AG04449 (cell line): ENCODE data around the gene CHKB.
A peak's percentile ranks its signal among the peaks of the same experiment; 100 is the strongest.

Source experiments
- CTCF ChIA-PET: fragments of 350-600 bp; formaldehyde crosslinking; extraction: SDS; loops from one replicate; lab custom pipeline; 2021; ENCODE audit warnings: antibody characterized with exemption; lab: Yijun Ruan, JAX
- POLR2A ChIA-PET: fragments of 400-600, 350-600 bp; formaldehyde crosslinking; extraction: SDS; loops from one replicate; lab custom pipeline; 2020; ENCODE audit warnings: antibody characterized with exemption, inconsistent platforms; lab: Yijun Ruan, JAX
- DNase-seq: peaks from one replicate; pipeline ENCODE4 v3.0.0-alpha.2; 2010; ENCODE audit warnings: low read depth, low spot score
- H3K4me3 ChIP-seq: 2 replicates; pipeline ENCODE4 v1.5.1; 2011; ENCODE audit warnings: low read depth, mild to moderate bottlenecking, control low read depth, low read length
- CTCF ChIP-seq: IDR thresholded peaks from one replicate; pipeline ENCODE4 v1.5.1; 2011; ENCODE audit warnings: mild to moderate bottlenecking, moderate library complexity, low read length, control low read depth, inconsistent platforms; ENCODE audit not compliant: insufficient read depth; ENCODE audit errors: missing control alignments

CHKB gene

DNA sequence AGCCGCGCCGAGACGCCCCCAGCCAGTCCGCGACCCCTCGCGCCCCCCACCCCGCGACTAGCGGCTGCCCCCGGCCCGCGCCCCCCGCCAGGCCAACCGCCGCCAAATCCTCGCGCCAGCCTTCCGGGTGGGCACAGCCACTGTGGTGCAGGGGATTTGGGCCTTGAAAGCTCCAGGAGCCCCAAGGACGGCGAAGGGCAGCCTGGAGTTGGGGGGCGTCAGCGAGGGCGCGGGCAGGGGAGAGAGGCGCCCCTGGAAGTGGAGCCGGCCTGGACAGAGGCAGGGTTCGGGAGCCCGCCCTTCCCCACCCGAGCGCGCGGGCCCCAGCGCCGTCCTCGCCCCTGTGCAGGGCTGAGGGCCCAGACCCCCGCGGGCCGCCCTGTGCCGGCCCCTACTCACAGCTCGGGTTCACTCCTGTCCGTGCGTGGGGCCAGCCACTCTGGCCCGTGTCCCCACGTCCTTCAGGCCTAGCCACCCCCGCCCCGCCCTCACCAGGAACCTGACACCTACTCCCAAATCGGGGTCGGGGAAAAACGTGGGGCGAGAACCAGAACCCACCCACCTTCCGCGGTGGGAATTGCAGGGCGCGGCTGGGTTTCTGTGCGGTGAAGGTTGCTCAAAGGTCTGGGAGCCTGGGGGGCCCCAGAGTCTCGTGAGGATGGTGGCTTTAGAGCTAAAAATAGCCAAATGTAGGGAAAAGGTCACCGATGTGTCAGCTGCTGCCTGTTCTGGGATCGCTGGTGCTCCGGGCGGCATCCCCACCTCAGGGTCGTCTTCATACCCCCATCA is 4.5 kb downstream of the CHKB start, which contains the start of gene CPT1B:
Gene CPT1B (minus strand): TSS at position 441 of the 789 bp plus-strand sequence. CDS start 512 bp downstream, outside the sequence.
- POLR2A ChIA-PET: no interaction called here

DNA sequence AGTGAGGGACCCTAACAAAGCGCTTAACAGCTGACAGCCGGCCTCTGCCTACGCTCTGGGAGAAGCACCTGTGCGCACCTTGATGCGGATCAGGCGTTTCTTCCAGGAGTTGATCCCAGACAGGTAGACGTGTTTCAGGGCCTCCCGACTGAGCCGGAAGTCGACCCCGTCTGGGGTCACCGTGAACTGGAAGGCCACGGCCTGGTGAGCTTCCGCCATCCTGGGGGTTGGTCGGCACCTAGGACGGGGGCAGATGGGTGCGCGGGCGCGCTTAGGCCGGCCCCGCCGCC is 5.0 kb downstream of the CHKB start:
- CTCF ChIA-PET: interaction anchor here (0.9 to 8.8 kb wide), 3 partner anchors 13 to 115 kb away, joined by 4 to 124 read pairs (median 36); partner anchors contain the start of gene SYCE3
- no peak for TF ChIP-seq CTCF
- H3K4me3 ChIP-seq: no peak overlapping the region
- POLR2A ChIA-PET: interaction anchor here (0.9 kb wide), 1 partner anchor 50 kb away, joined by 3 read pairs; no protein-coding TSS in a partner anchor
- DNase-seq: no peak

More for the DNA sequence above, 4.5 kb downstream of the CHKB start, which contains the start of gene CPT1B:
- DNase-seq: no peak
- TF ChIP-seq CTCF: no peak
- CTCF ChIA-PET: interaction anchor here (0.6 to 8.8 kb wide), 7 partner anchors 9 to 115 kb away, joined by 3 to 124 read pairs (median 4); partner anchors contain the start of gene SYCE3
- H3K4me3 ChIP-seq: no peak within 1 kb of the TSS

DNA sequence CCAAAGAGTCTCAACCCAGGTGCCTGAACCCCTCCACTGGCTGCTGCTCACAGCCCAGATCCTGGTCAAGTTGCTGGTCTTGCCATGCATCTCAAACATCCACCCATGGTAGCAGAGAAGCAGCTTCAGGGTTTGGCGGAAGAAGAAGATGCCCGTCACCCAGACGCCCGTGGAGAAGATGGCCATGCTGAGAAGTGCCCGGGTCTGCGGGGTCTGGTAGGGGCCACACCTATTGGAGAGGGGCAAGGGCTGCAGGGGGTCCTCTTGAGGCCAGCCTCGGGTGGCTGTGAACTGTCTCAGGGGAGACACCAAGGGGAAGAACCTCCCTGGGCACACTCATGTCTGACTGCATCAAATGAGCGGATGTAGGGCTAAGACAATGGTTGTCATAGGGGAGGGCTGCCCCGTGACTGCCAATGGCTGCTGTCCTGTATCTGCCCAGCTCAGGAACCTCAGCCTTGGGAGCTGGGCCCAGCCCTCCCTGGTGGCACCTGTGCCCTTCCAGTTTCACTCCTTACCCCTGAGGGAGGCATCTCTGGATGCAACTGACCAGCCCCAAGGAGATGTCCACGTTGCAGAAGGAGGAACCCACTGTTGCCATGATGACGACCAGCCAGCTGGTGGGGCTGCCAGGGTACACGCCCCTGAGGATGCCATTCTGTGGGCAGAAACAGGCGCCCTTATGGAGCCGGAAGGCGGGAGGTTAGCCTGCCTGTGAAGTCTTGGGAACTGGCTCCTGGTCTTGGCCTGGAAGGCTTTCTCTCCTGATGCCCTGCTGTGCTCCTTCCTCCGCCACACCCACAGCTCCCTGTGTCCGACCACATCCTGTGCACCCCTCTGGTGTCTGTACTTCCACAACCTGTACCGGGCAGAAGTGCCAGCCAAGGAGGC is 5.6 kb downstream of the CHKB start:
- ChIA-PET CTCF (interaction anchor here (0.9 to 8.8 kb wide), 7 partner anchors 12 to 135 kb away, joined by 3 to 124 read pairs (median 4); partner anchors contain the start of gene SYCE3), POLR2A (interaction anchor here (0.9 kb wide), 1 partner anchor 50 kb away, joined by 3 read pairs; no protein-coding TSS in a partner anchor)
- no peak for TF ChIP-seq CTCF
- no peak overlapping the region for H3K4me3 ChIP-seq
- DNase-seq: no peak

GRCh38 chr22:50576070-50576469 is 6.6 kb downstream of the CHKB start:
- TF ChIP-seq CTCF: peak; percentile 25
- no peak for DNase-seq
- CTCF ChIA-PET: interaction anchor here (0.7 to 8.8 kb wide), 10 partner anchors 11 to 136 kb away, joined by 3 to 124 read pairs (median 4); partner anchors contain the start of genes ARSA, SCO2 and SYCE3
- H3K4me3 ChIP-seq: no peak overlapping the region
- POLR2A ChIA-PET: no interaction called here

DNA sequence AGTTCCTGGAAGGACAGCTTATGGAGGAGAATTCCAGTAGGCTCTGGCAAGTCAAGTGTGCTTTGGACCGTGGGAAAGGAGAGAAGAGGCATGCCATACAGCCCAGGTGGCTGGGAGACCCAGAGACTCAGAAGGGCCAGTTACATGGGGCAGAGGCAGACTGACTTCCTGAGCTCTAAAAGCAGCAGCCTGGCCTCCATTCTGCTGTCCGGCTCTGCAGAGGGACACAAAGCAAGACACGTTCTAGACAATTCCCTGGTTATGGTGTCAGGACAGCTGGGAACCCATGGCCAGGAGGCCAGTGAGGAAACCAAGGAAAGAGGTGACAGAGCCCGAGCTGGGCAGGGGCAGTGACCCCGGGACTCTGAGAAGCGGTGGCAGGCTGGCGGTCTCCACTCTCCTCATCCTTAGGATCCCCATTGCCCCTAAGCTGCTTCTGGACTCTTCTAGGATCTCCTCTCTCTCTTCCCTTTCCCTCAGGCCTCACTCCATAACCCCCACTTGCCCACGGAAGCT is 7.2 kb downstream of the CHKB start:
- no peak for TF ChIP-seq CTCF
- DNase-seq: no peak
- CTCF ChIA-PET: interaction anchor here (0.7 to 8.8 kb wide), 7 partner anchors 11 to 124 kb away, joined by 3 to 124 read pairs (median 6); partner anchors contain the start of genes ARSA, SCO2 and SYCE3
- no peak overlapping the region for H3K4me3 ChIP-seq
- POLR2A ChIA-PET: interaction anchor here (1.1 kb wide), 1 partner anchor 50 kb away, joined by 4 read pairs; the partner anchor contains the start of gene SCO2
